ENCODE data around the gene SCD.

Gene SCD

DNA sequence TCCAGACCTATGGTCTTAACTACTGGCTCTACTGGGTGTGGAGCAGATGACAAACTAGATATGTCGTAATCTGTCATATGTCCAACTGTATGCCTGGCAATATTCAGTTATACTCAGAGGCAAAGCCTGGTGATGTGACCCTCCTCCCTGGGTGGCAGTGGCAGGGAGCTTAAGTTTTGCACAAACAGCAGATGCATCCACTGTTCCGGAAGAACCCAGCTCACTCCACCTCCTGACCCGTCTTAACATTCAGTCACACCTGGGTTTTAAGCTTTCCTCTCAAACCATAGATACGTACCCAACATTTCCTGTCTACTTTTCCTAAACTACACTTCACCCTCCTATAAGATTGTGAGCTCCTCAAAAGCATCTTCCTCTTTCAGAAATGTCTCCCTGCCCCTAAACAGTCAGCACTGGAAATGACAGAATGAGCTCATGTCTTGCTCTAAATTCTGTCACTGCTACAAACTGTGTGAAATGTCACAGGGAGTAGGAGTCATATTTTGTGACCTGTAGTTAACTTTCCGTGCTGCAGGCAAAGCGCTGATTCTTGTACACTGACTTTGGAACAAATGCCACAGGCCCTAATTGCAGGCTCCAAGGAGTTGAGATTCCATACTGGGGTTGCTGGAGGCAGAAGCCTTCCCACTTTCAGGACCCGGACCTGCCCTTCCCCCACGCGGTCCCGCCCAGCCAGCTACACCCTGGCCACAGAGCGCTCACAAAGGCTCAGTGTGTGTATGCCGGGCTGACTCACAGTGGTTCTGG is 23.9 kb downstream of the SCD start:
- peak; percentile 63; the same call in 1 of the 2 replicates for TF ChIP-seq POLR2AphosphoS5 (IDR thresholded peaks at IDR 0.05; ENCODE audit: low read depth, low read length)
- TF ChIP-seq, protein P1, sequence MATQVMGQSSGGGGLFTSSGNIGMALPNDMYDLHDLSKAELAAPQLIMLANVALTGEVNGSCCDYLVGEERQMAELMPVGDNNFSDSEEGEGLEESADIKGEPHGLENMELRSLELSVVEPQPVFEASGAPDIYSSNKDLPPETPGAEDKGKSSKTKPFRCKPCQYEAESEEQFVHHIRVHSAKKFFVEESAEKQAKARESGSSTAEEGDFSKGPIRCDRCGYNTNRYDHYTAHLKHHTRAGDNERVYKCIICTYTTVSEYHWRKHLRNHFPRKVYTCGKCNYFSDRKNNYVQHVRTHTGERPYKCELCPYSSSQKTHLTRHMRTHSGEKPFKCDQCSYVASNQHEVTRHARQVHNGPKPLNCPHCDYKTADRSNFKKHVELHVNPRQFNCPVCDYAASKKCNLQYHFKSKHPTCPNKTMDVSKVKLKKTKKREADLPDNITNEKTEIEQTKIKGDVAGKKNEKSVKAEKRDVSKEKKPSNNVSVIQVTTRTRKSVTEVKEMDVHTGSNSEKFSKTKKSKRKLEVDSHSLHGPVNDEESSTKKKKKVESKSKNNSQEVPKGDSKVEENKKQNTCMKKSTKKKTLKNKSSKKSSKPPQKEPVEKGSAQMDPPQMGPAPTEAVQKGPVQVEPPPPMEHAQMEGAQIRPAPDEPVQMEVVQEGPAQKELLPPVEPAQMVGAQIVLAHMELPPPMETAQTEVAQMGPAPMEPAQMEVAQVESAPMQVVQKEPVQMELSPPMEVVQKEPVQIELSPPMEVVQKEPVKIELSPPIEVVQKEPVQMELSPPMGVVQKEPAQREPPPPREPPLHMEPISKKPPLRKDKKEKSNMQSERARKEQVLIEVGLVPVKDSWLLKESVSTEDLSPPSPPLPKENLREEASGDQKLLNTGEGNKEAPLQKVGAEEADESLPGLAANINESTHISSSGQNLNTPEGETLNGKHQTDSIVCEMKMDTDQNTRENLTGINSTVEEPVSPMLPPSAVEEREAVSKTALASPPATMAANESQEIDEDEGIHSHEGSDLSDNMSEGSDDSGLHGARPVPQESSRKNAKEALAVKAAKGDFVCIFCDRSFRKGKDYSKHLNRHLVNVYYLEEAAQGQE (IDR thresholded peaks at IDR 0.05; ENCODE audit: insufficient read depth in 1 of 2, low read depth in 2 of 2, low read length in 2 of 2), result no peak
- no peak; the same call in 1 of the 2 replicates for TF ChIP-seq TAF1 (IDR thresholded peaks at IDR 0.05; ENCODE audit: borderline replicate concordance, insufficient read depth, low read length)
- peak; percentile 72 for TF ChIP-seq FOXP2 (optimal IDR thresholded peaks at IDR 0.05; ENCODE audit: borderline replicate concordance, extremely low read depth, extremely low read length, insufficient read depth)

DNA sequence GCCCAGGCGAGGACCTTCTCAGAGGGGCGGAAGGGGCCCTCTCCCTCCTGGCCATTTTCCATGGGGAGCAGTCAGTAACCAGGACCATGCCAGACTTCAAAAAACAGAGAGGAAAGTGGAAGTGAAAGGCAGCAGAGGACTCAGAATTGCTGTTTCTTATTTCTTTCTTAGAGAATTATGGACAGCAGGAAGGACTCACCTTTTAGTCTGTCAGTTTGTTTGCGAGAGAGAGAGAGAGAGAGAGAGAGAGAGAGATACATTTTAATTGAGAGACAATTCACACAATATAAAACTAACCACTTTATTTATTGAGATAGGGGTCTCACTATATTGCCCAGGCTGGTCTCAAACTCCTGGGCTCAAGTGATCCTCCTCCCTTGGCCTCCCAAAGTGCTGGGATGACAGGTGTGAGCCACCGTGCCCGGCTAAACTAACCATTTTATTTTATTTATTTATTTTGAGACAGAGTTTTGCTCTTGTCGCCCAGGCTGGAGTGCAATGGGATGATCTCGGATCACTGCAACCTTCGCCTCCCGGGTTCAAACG is 24.5 kb downstream of the SCD start:
- no peak for TF ChIP-seq TAF1 (IDR thresholded peaks at IDR 0.05; ENCODE audit: borderline replicate concordance, insufficient read depth, low read length)
- TF ChIP-seq, protein P1 (IDR thresholded peaks at IDR 0.05; ENCODE audit: insufficient read depth in 1 of 2, low read depth in 2 of 2, low read length in 2 of 2), result 0 out of 4 replicates have a peak, but pooled peaks of 1 of the 2 experiments have one; percentile 41

DNA sequence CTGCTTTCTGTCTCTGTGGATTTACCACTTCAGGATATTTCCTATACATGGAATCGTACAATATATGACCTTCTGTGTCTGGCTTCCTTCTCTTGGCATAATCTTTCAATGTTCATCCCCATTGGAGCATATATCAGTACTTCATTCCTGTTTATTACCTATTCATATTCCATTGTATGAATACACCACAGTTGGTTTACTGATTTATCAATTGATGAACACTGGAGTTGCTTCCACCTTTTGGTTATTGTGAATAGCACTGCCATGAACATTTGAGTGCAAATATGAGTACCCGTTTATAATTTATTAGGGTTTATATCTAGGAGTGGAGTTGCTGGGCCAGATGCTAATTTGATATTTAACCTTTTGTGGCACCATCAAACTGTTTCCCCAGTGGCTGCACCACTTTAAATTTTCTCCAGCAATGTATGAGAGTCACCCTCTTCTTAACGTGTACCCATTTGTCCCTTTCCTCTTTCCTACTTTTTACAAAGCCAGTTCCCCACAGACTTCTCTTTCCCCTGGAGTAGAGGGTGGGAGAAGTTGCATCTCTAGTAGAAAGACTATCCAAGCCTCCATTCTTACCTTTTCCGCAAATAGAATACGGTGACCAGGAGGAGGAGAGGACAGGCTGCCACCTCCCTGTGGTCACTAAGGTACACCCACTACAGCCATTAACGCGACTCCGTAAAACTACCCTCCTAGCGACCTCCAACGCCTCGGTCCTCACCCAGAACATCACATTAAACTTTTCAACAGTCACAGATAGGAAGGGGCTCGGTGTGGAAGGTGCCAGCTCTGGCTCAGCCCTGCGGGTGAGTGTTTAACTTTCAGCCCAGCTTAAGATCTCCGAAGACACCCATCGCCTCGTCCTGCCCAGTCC is 25.6 kb downstream of the SCD start:
- TF ChIP-seq, protein P1 (IDR thresholded peaks at IDR 0.05; ENCODE audit: insufficient read depth in 1 of 2, low read depth in 2 of 2, low read length in 2 of 2), result 0 out of 4 replicates have a peak, but pooled peaks of 1 of the 2 experiments have one; percentile 2
- TF ChIP-seq SIN3A (IDR thresholded peaks at IDR 0.05; ENCODE audit: borderline replicate concordance, insufficient read depth, low read length), result no peak

DNA sequence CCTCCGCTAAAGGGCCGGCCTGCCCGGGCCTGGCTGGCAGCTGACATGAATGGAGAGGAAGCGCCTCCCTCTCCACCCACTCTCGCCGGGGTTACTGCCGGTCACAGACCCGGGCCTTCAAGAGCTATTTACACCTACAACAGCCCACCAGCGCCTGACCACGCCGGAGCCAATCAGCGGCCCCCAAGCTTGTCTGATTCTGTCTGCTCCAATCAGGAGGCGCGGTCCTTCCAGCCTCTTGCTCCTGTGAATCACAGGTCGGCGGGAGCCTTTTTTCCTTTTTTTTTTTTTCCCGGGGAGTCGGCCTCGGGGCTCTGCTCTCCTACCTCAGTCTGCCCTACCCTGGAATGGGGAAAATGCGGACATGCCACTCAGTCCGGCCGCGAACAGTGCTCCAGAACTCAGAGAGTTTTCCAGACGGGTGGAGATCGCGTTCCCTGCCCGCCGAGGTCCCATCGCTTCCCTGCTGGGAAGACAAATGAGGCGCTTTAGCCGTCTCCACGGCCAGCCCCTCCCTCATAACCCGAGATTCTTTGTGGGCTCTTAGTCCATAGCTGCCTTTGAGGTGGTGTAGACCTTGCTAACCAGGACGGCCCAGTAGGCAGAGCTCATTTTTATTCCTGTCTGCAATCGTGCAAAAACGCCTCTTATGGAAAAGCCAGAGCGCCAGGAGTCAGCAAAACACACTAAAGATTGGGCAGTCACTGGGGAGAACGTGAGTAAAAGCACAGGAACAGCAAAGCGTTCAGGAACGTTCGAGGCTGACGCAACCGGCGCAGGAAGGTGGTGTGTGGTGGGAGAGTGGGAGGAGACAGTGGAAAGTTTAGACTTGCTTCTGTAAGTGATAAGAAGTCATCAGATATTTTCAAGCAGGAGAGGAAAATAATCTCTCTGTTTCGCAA is 26.5 kb downstream of the SCD start:
- TF ChIP-seq POLR2AphosphoS5 (IDR thresholded peaks at IDR 0.05; ENCODE audit: low read depth, low read length), result peak; percentile 50; the same call in 1 of the 2 replicates
- TF ChIP-seq TAF1 (IDR thresholded peaks at IDR 0.05; ENCODE audit: borderline replicate concordance, insufficient read depth, low read length), result peak; percentile 58
- TF ChIP-seq FOXP2 (optimal IDR thresholded peaks at IDR 0.05; ENCODE audit: borderline replicate concordance, extremely low read depth, extremely low read length, insufficient read depth), result peak; percentile 90
- TF ChIP-seq, protein P1 (IDR thresholded peaks at IDR 0.05; ENCODE audit: insufficient read depth in 1 of 2, low read depth in 2 of 2, low read length in 2 of 2), result peak; percentile 10 to 24; a peak in 2 of 4 replicates
- peak; percentile 95; the same call in 1 of the 2 replicates for TF ChIP-seq SIN3A (IDR thresholded peaks at IDR 0.05; ENCODE audit: borderline replicate concordance, insufficient read depth, low read length)
